GM23248 (cell line): Measurements from ENCODE around the gene SNCG.

Experiments used
- EZH2 ChIP-seq: fragments of 200-600 bp; sonication (generic); IDR thresholded peaks from 2 replicates; pipeline ENCODE4 v1.6.1; 2018; ENCODE audit warnings: antibody characterized with exemption, mild to moderate bottlenecking; ENCODE audit not compliant: insufficient read depth, poor library complexity, severe bottlenecking
- EZH2phosphoT487 ChIP-seq: fragments of 200-600 bp; sonication (generic); IDR thresholded peaks from 2 replicates; pipeline ENCODE4 v1.6.1; 2018; ENCODE audit warnings: antibody characterized with exemption, moderate library complexity, mild to moderate bottlenecking, low read depth; ENCODE audit not compliant: insufficient read depth

DNA sequence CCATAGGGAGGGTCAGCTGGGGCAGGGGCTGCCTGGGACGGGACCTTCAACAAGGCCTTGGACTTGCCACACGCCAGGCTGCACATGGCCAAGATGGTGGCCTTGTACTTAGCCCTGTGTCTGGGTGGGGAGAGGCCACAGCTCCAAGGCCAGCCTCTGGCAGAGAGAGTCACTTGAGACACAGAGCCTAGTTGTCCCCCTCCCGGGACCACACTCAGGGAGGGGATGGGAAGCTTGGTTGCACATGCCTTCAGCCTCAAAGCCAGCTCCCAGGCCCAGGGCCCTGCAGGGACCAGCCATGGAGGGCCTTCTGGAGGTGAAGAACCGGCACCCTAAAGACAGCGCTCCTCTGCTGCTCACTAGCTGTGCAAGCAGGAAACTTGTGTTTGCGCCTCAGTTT lies 17.7 kb upstream of the SNCG start:
- no peak for TF ChIP-seq EZH2phosphoT487
- no peak for TF ChIP-seq EZH2
